Stimulated activated CD8-positive, alpha-beta memory T cell treated with anti-CD3 and anti-CD28 coated beads, Interleukin-4, amount 100 ng/mL, for 48 hours (primary cell): ENCODE data around the gene PDRG1.

ENCODE experiments used
- DNase-seq: peaks from one replicate; pipeline ENCODE4 v3.0.0-alpha.2; 2020

Gene PDRG1

GRCh38 chr20:31903627-31904386 is 48.0 kb downstream of the PDRG1 start:
- DNase-seq: no peak

DNA sequence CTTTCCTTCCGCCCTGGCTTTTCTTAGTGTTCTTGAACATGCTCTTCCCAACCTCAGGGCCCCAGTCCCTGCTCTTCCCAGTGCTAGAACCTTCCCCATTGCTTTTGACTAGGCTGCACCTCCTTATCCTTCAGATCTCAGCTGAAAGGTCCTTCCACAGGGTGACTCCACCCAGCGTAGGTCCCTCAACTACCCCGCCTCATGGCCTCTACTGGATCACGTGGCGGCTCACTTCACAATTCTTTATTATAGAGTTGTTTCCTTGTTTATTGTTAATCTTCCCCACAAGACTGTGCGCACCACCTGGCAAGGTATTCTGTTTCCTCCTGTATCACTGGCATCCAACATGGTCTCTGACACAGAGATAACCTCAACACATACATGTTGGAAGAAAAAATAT is 50.2 kb downstream of the PDRG1 start:
- DNase-seq: no peak

- DNase-seq: no peak
Measured at GRCh38 chr20:31897541-31897940, 54.3 kb downstream of the PDRG1 start.

- no peak for DNase-seq
Measured at GRCh38 chr20:31896049-31896448, 55.8 kb downstream of the PDRG1 start.

GRCh38 chr20:31894980-31895675 is 56.7 kb downstream of the PDRG1 start:
- DNase-seq: no peak
